NCI-H82 treated with DMSO at 0.1 percent for 48 hours (cell line): Measurements from ENCODE around the gene ITGB1BP1.

Source experiments
- DNase-seq: peaks from one replicate; lab custom pipeline; 2025; ENCODE audit not compliant: unreplicated experiment; lab: John Stamatoyannopoulos, UW

ITGB1BP1 gene

GRCh38 chr2:9354318-9354717, 69.0 kb downstream of the ITGB1BP1 start:
- DNase-seq, result no peak
